GM23338 (cell line): Measurements from ENCODE around the gene SNCB. TPM values are rescaled to one million over a fixed set of nuclear protein-coding genes. Genes with fewer than 3 reads are reported as not detected.

Experiments used
- ATAC-seq: fragments of 200-7000 bp; cut with Tn5 transposase; 3 replicates; pipeline ENCODE4 v1.9.1; 2020
- DNase-seq: peaks from one replicate; pipeline ENCODE4 v3.0.0-alpha.2; 2015; ENCODE audit warnings: low spot score
- H2AFZ ChIP-seq: fragments of 200-600 bp; sonication (generic); 2 replicates; pipeline ENCODE4 v1.8.0; 2016; ENCODE audit warnings: antibody characterized with exemption, mild to moderate bottlenecking, moderate library complexity
- H3F3A ChIP-seq: fragments of 200-600 bp; sonication (generic); replicated peaks from 2 replicates; pipeline ENCODE4 v1.8.0; 2017; ENCODE audit warnings: antibody characterized with exemption, mixed run types, low read depth
- H3K27ac ChIP-seq: fragments of 200-600 bp; sonication (generic); 2 replicates; pipeline ENCODE4 v1.6.1; 2016; ENCODE audit warnings: low read depth
- H3K27me3 ChIP-seq: fragments of 200-600 bp; sonication (generic); 2 replicates; pipeline ENCODE4 v1.8.0; 2016; ENCODE audit warnings: mild to moderate bottlenecking, mixed run types, moderate library complexity; ENCODE audit not compliant: insufficient read depth
- H3K36me3 ChIP-seq: fragments of 200-600 bp; sonication (generic); 2 replicates; pipeline ENCODE4 v1.8.0; 2016; ENCODE audit warnings: mild to moderate bottlenecking; ENCODE audit not compliant: insufficient read depth
- H3K4me1 ChIP-seq: fragments of 200-600 bp; sonication (generic); 2 replicates; pipeline ENCODE4 v1.8.0; 2016; ENCODE audit warnings: mild to moderate bottlenecking, moderate library complexity; ENCODE audit not compliant: insufficient read depth
- H3K4me2 ChIP-seq: fragments of 200-600 bp; sonication (generic); 2 replicates; pipeline ENCODE4 v1.7.1; 2017; ENCODE audit warnings: mixed run types
- H3K4me3 ChIP-seq: fragments of 200-600 bp; sonication (generic); 2 replicates; pipeline ENCODE4 v1.6.1; 2016; ENCODE audit warnings: mixed run types
- H3K79me2 ChIP-seq: fragments of 200-600 bp; sonication (generic); replicated peaks from 2 replicates; pipeline ENCODE4 v1.8.0; 2017; ENCODE audit warnings: mild to moderate bottlenecking; ENCODE audit not compliant: insufficient read depth
- H3K9me2 ChIP-seq: fragments of 200-600 bp; sonication (generic); 2 replicates; pipeline ENCODE4 v1.8.0; 2017; ENCODE audit not compliant: insufficient read depth
- H4K20me1 ChIP-seq: fragments of 200-600 bp; sonication (generic); replicated peaks from 2 replicates; pipeline ENCODE4 v1.8.0; 2017; ENCODE audit warnings: mild to moderate bottlenecking; ENCODE audit not compliant: insufficient read depth
- H3K27ac Mint-ChIP-seq: 2 replicates; pipeline ENCODE4 v1.8.0; 2020; ENCODE audit warnings: inconsistent platforms, mild to moderate bottlenecking, moderate library complexity, mixed read lengths
- H3K27me3 Mint-ChIP-seq: 3 replicates; pipeline ENCODE4 v1.8.0; 2022; ENCODE audit warnings: low read depth, mild to moderate bottlenecking, moderate library complexity, mixed read lengths, inconsistent platforms; ENCODE audit not compliant: insufficient read depth, poor library complexity
- H3K36me3 Mint-ChIP-seq: 3 replicates; pipeline ENCODE4 v1.8.0; 2021; ENCODE audit warnings: low read depth, mild to moderate bottlenecking, inconsistent platforms, moderate library complexity, mixed read lengths
- H3K4me1 Mint-ChIP-seq: 3 replicates; pipeline ENCODE4 v1.8.0; 2020; ENCODE audit warnings: mild to moderate bottlenecking, inconsistent platforms, mixed read lengths
- H3K4me3 Mint-ChIP-seq: 3 replicates; pipeline ENCODE4 v1.8.0; 2021; ENCODE audit warnings: moderate library complexity, mild to moderate bottlenecking, inconsistent platforms, mixed read lengths
- H3K9me3 Mint-ChIP-seq: 3 replicates; pipeline ENCODE4 v1.8.0; 2020; ENCODE audit warnings: moderate library complexity, mild to moderate bottlenecking, inconsistent platforms, mixed read lengths
- CREB1 ChIP-seq: fragments of 250-450 bp; sonication (Bioruptor Pico); IDR thresholded peaks from 2 replicates; pipeline ENCODE4 v1.5.0; 2020; ENCODE audit warnings: low read depth, mild to moderate bottlenecking, moderate library complexity
- CTCF ChIP-seq, 2 experiments: fragments of 200-600 bp in 1 of 2; sonication (generic) in 1 of 2; conservative IDR thresholded peaks; 2 replicates each; pipeline versions ENCODE4 v1.5.1 to v1.6.1; 2016 to 2017; ENCODE audit warnings: antibody characterized with exemption in 2 of 2, low read depth in 2 of 2, mild to moderate bottlenecking in 2 of 2, moderate library complexity in 1 of 2
- ETS1 ChIP-seq: IDR thresholded peaks from 2 replicates; pipeline ENCODE4 v1.6.1; 2016; ENCODE audit warnings: antibody characterized with exemption
- EZH2 ChIP-seq: fragments of 200-600 bp; sonication (generic); IDR thresholded peaks from one replicate; pipeline ENCODE4 v1.8.0; 2017; ENCODE audit warnings: antibody characterized with exemption, mild to moderate bottlenecking, low read depth; ENCODE audit not compliant: unreplicated experiment
- NANOG ChIP-seq: IDR thresholded peaks from 2 replicates; pipeline ENCODE4 v1.6.1; 2016; ENCODE audit warnings: antibody characterized with exemption, borderline replicate concordance
- POLR2AphosphoS5 ChIP-seq: IDR thresholded peaks from 2 replicates; pipeline ENCODE4 v1.6.1; 2016; ENCODE audit warnings: antibody characterized with exemption, low read depth
- REST ChIP-seq: IDR thresholded peaks from one replicate; pipeline ENCODE4 v1.6.1; 2018; ENCODE audit warnings: antibody characterized with exemption; ENCODE audit not compliant: unreplicated experiment
- STAT1 ChIP-seq: IDR thresholded peaks from one replicate; pipeline ENCODE4 v1.6.1; 2016; ENCODE audit warnings: antibody characterized with exemption; ENCODE audit not compliant: unreplicated experiment
- ZNF114 ChIP-seq: fragments of 250-450 bp; sonication (Bioruptor Pico); IDR thresholded peaks from 2 replicates; pipeline ENCODE4 v1.5.0; 2020; ENCODE audit warnings: mild to moderate bottlenecking, moderate library complexity
- polyA plus RNA-seq: library from polyadenylated mRNA; unstranded; fragments of >200 nt; fragmentation: Nextera tagmentation; extraction: Ambion mirVana; gene quantifications from 2 replicates; pipeline ENCODE4 v1.2.1, GENCODE V29; 2016
- total RNA-seq: library from RNA; depleted of rRNA; stranded (reverse); fragments of >200 nt; shearing (Covaris generic); gene quantifications from 2 replicates; pipeline ENCODE4 v1.2.3, GENCODE V29; 2014

Gene SNCB
- total and polyA plus RNA-seq, 2 experiments from 2014 or later: 3.6 to 13.5 TPM

- TF ChIP-seq REST (no peak), ZNF114 (no peak), ETS1 (no peak), STAT1 (no peak), NANOG (no peak), CREB1 (no peak), CTCF (conservative IDR thresholded peaks at IDR 0.05; ENCODE audit: low read depth in 2 of 2) (no peak)
Observed at GRCh38 chr5:176625966-176626875, 4.1 kb downstream of the SNCB start (continued).

GRCh38 chr5:176625512-176625911 lies 4.8 kb downstream of the SNCB start:
- Histone ChIP-seq H4K20me1 (peaks cover 6% of the 10 kb centered on the region; the same call in 1 of the 2 replicates), H3K4me2 (no peak overlapping the region), H3K36me3 (no peaks in the 10 kb centered on the region), H3K27me3 (peaks cover 31% of the 10 kb centered on the region), H2AFZ (no peak overlapping the region), H3K27ac (no peak overlapping the region), H3K9me2 (no peaks in the 10 kb centered on the region), H3K4me1 (peaks cover 7% of the 10 kb centered on the region; the same call in 1 of the 2 replicates), H3F3A (0 out of 2 replicates have a peak, but pooled peaks cover 5% of the 10 kb centered on the region), H3K4me3 (no peak overlapping the region), H3K79me2 (no peaks in the 10 kb centered on the region)
- Mint-ChIP-seq H3K4me1 (peaks cover 26% of the 10 kb centered on the region), H3K27me3 (peaks cover 36% of the 10 kb centered on the region), H3K9me3 (no peaks in the 10 kb centered on the region; the same call in 2 of the 3 replicates), H3K36me3 (no peaks in the 10 kb centered on the region), H3K4me3 (no peak overlapping the region), H3K27ac (no peak overlapping the region)
- DNase-seq (no peak), ATAC-seq (no peak)
- TF ChIP-seq STAT1 (no peak), POLR2AphosphoS5 (no peak), EZH2 (no peak), NANOG (no peak), CTCF (conservative IDR thresholded peaks at IDR 0.05; ENCODE audit: low read depth in 2 of 2) (no peak)
